IgD-negative memory B cell (primary cell): Measurements from ENCODE around the gene LIPE. TPM values are rescaled to one million over a fixed set of nuclear protein-coding genes. Genes with fewer than 3 reads are reported as not detected.

ENCODE experiments used
- polyA plus RNA-seq: library from polyadenylated mRNA; unstranded; fragments of 300-500 nt; fragmentation: Illumina TruSeq; gene quantifications from one replicate; pipeline ENCODE4 v1.2.3, GENCODE V29; 2021

LIPE gene
- polyA plus RNA-seq, 1 donor from 2014 or later: 15.0 TPM

Other genes starting within 250 kb of the LIPE start
- gene DEDD2, start 209.7 kb downstream of the LIPE start, polyA plus RNA-seq: 159 TPM
- 8.0 TPM for gene ZNF526, start 207.1 kb downstream of the LIPE start, polyA plus RNA-seq
- gene GSK3A, start 184.8 kb downstream of the LIPE start, polyA plus RNA-seq: 24.5 TPM
- 6.7 TPM for gene ERF, start 172.3 kb downstream of the LIPE start, polyA plus RNA-seq
- gene CIC, start 158.1 kb downstream of the LIPE start, polyA plus RNA-seq: 4.5 TPM
- gene PRR19, start 125.3 kb downstream of the LIPE start, polyA plus RNA-seq: 0.55 TPM
- 49.0 TPM for gene PAFAH1B3, start 124.8 kb downstream of the LIPE start, polyA plus RNA-seq
- not detected for gene TMEM145, start 114.1 kb downstream of the LIPE start, polyA plus RNA-seq
- 0.90 TPM for gene MEGF8, start 101.8 kb downstream of the LIPE start, polyA plus RNA-seq
- gene CNFN, start 37.1 kb downstream of the LIPE start, polyA plus RNA-seq: 42.5 TPM
- gene CXCL17, start 15.6 kb upstream of the LIPE start, polyA plus RNA-seq: 0.25 TPM
- 5.4 TPM for gene CEACAM1, start 101.1 kb upstream of the LIPE start, polyA plus RNA-seq
- gene CEACAM8, start 167.5 kb upstream of the LIPE start, polyA plus RNA-seq: not detected